ENCODE measurements around the gene HS6ST3.
"Not testable (repeated sequence)": the region's sequence is repeated elsewhere in the genome, so short reads cannot be mapped to it uniquely, and the experiment has no call there.

The HS6ST3 gene

GRCh38 chr13:96741779-96742178 is 651.9 kb downstream of the HS6ST3 start:
- DNase-seq (ENCODE audit: low spot score), result no peak

- no peak for DNase-seq (ENCODE audit: low spot score)
These were observed 653.6 kb downstream of the HS6ST3 start for GRCh38 chr13:96743296-96744089.

- no peak for DNase-seq (ENCODE audit: low spot score)
These were observed 654.7 kb downstream of the HS6ST3 start for GRCh38 chr13:96744367-96745331.

GRCh38 chr13:96746886-96747285 is 657.0 kb downstream of the HS6ST3 start:
- no peak for DNase-seq (ENCODE audit: low spot score)

- DNase-seq (ENCODE audit: low spot score), result no peak
These were observed 659.9 kb downstream of the HS6ST3 start for GRCh38 chr13:96749825-96750224.

GRCh38 chr13:96751089-96751488 is 661.2 kb downstream of the HS6ST3 start:
- DNase-seq (ENCODE audit: low spot score), result no peak

- no peak for DNase-seq (ENCODE audit: low spot score)
These were observed 673.0 kb downstream of the HS6ST3 start for GRCh38 chr13:96762876-96763275.

GRCh38 chr13:96766306-96766705 is 676.4 kb downstream of the HS6ST3 start:
- DNase-seq (ENCODE audit: low spot score), result no peak

- DNase-seq (ENCODE audit: low spot score), result no peak
These were observed 678.6 kb downstream of the HS6ST3 start for GRCh38 chr13:96768524-96768923.

GRCh38 chr13:96769874-96770273 is 680.0 kb downstream of the HS6ST3 start:
- no peak for DNase-seq (ENCODE audit: low spot score)

GRCh38 chr13:96771486-96772367 is 681.8 kb downstream of the HS6ST3 start:
- peak; percentile 40 for DNase-seq (ENCODE audit: low spot score)

- no peak for DNase-seq (ENCODE audit: low spot score)
These were observed 682.5 kb downstream of the HS6ST3 start for GRCh38 chr13:96772426-96772825.

GRCh38 chr13:96778302-96778701 is 688.4 kb downstream of the HS6ST3 start:
- DNase-seq (ENCODE audit: low spot score), result not testable (repeated sequence)

- no peak for DNase-seq (ENCODE audit: low spot score)
These were observed 689.8 kb downstream of the HS6ST3 start for GRCh38 chr13:96779691-96780090.

- DNase-seq (ENCODE audit: low spot score), result no peak
These were observed 690.2 kb downstream of the HS6ST3 start for GRCh38 chr13:96780105-96780504.

GRCh38 chr13:96781141-96781540 is 691.2 kb downstream of the HS6ST3 start:
- peak; percentile 92 for DNase-seq (ENCODE audit: low spot score)

GRCh38 chr13:96782186-96782585 is 692.3 kb downstream of the HS6ST3 start:
- no peak for DNase-seq (ENCODE audit: low spot score)

- peak; percentile 30 for DNase-seq (ENCODE audit: low spot score)
These were observed 693.1 kb downstream of the HS6ST3 start for GRCh38 chr13:96783057-96783456.

GRCh38 chr13:96783511-96783910 is 693.6 kb downstream of the HS6ST3 start:
- no peak for DNase-seq (ENCODE audit: low spot score)

- peak; percentile 77 for DNase-seq (ENCODE audit: low spot score)
These were observed 696.1 kb downstream of the HS6ST3 start for GRCh38 chr13:96785986-96786385.

- DNase-seq (ENCODE audit: low spot score), result no peak
These were observed 702.3 kb downstream of the HS6ST3 start for GRCh38 chr13:96792188-96792587.
